Thymus (tissue), 11 donors: ENCODE measurements around the gene LTBP2. TPM values are rescaled to one million over a fixed set of nuclear protein-coding genes. Genes with fewer than 3 reads are reported as not detected.

Experiments
- DNase-seq, 9 donors: peaks; one replicate each; pipeline ENCODE4 v3.0.0-alpha.2; 2013; ENCODE audit warnings: low spot score in 9 of 9, low read depth in 6 of 9, missing footprints in 1 of 9
- H3K27ac ChIP-seq, 2 donors: one replicate each; pipeline ENCODE4 v1.5.1; 2013; ENCODE audit warnings: control low read depth in 1 of 2, low read depth in 1 of 2, low read length in 1 of 2, mild to moderate bottlenecking in 1 of 2, moderate library complexity in 1 of 2
- H3K27me3 ChIP-seq, 2 donors: one replicate each; pipeline ENCODE4 v1.5.1; 2013; ENCODE audit warnings: low read length in 1 of 2; ENCODE audit not compliant: control insufficient read depth in 2 of 2, insufficient read depth in 1 of 2
- H3K36me3 ChIP-seq, 2 donors: one replicate each; pipeline ENCODE4 v1.5.1; 2013; ENCODE audit warnings: low read length in 1 of 2, mild to moderate bottlenecking in 1 of 2, moderate library complexity in 1 of 2; ENCODE audit not compliant: control insufficient read depth in 2 of 2, insufficient read depth in 2 of 2
- H3K4me1 ChIP-seq, 2 donors: one replicate each; pipeline ENCODE4 v1.5.1; 2013; ENCODE audit warnings: low read length in 2 of 2; ENCODE audit not compliant: control insufficient read depth in 2 of 2, insufficient read depth in 2 of 2
- H3K4me3 ChIP-seq, 2 donors: one replicate each; pipeline ENCODE4 v1.5.1; 2013; ENCODE audit warnings: low read length in 2 of 2, control low read depth in 1 of 2, mild to moderate bottlenecking in 1 of 2
- H3K9me3 ChIP-seq, 2 donors: one replicate each; pipeline ENCODE4 v1.5.1; 2013; ENCODE audit warnings: low read length in 1 of 2, mild to moderate bottlenecking in 1 of 2; ENCODE audit not compliant: control insufficient read depth in 2 of 2, insufficient read depth in 1 of 2
- WGBS: extraction: QIAGEN DNeasy Blood & Tissue Kit; methylation state at CpG from one replicate; pipeline ENCODE4 v1.1.7; 2013; 5-methylcytosine and 5-hydroxymethylcytosine counted together
- polyA plus RNA-seq: library from polyadenylated mRNA; stranded (reverse); fragments of 200-250 nt; gene quantifications from one replicate; pipeline ENCODE4 v1.2.3, GENCODE V29; 2013
- total RNA-seq: library from RNA; stranded (reverse); fragments of 120-200 nt; gene quantifications from one replicate; pipeline ENCODE4 v1.2.4, GENCODE V29; 2013
- donor health status: healthy.

Gene LTBP2
- total and polyA plus RNA-seq, 2 donors: 2.6 to 2.9 TPM

DNA sequence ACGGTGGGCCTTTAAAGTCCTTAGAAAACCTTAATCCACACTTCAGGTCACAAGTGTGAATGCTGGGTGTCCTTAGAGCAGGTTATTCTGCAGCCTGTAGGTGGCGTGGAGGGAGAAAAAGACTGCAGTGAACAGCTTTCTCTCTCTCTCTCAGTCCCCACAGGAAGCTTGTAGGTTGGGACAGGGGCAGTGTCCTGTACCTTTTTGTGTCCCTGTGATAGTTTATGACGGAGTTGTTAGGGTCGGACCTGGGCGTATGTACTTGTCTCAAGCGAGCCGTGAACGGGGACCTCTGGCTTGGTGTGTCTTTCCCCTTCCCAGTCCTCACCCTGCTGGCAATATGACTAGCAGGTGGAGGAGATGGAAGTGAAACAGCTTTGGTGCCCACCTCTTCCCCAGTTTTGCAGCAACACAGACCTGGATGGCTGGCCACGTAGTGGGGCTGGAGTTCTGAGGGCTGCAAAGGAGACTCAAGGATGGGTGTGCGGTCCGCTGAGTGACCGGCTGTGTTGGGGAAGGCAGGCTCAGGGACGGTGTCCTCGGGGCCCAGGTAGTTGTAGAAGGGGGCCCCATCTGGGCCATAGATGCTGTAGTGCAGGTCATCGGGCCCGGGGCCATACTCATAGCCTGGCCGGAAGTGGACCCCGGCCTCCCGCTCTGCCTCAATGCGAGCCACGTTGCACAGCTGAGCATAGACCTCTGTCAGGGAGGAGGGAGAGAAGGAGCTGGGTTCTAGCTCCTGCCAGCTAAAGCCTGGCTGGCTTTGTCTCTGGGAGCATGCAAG, 109.6 kb downstream of the LTBP2 start:
- peaks cover 0 to 11% of the 10 kb centered on the region in 2 donors for H3K4me1 ChIP-seq
- H3K9me3 ChIP-seq: no peaks in the 10 kb centered on the region
- H3K27me3 ChIP-seq: no peaks in the 10 kb centered on the region
- H3K27ac ChIP-seq: no peak overlapping the region
- H3K36me3 ChIP-seq: no peaks in the 10 kb centered on the region
- peak in 2 of 9 donors; percentile 18 to 32 for DNase-seq
- 90% methylated on average over 21 of the region's 21 CpGs for WGBS
- no peak overlapping the region for H3K4me3 ChIP-seq

DNA sequence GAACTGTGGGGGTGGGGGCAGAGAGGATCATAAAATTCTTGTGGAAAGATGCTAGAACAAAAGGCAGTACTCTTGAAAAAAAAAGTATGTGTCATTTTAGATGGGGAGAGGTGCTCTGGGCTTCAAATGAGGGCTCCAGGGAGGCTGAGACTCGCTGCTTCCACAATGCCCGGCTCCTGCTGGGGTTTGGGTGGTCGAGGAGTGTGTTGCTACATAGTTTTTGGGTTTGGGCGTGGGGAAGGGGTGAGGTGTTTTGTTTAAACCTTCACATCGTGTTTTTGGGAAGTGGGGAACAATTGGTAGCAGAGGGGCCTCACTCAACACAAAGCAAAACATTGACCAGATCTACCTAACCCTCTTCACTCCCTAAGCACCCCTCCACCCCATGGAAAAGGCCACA, 110.3 kb downstream of the LTBP2 start:
- WGBS: 89% methylated on average over 5 of the region's 5 CpGs
- no peaks in the 10 kb centered on the region for H3K36me3 ChIP-seq

DNA sequence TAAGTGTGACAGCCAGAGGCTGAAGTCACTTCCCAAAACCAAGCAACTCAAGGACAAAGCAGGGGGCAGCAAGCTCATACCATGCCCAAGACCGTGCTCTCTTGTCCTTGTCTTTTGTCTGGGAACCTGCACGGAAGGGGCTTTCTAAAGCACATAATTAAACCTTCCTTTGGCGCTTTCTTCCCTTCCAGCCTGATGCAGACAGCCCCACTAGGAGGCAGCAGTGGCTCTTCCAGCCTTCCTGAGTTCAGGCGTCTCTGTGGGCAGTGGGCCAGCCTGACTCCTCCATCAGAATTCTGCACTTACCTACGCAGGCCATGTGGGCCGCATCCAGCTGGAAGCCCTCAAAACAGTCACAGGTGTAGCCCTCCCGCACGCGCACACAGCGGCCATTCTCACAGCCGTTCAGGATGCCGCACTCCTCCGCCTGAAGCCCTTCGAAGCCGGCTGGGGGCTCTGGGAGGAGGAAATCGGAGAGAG, 110.9 kb downstream of the LTBP2 start:
- no peaks in the 10 kb centered on the region for H3K9me3 ChIP-seq
- no peaks in the 10 kb centered on the region for H3K27me3 ChIP-seq
- H3K36me3 ChIP-seq: no peaks in the 10 kb centered on the region
- no peak overlapping the region for H3K4me3 ChIP-seq
- peak in 1 of 9 donors; percentile 22 for DNase-seq
- H3K27ac ChIP-seq: no peak overlapping the region
- WGBS: 85% methylated on average over 16 of the region's 16 CpGs
- H3K4me1 ChIP-seq: peaks cover 0 to 7% of the 10 kb centered on the region in 2 donors

More for the DNA sequence above, 110.3 kb downstream of the LTBP2 start:
- no peak overlapping the region for H3K27ac ChIP-seq
- peaks cover 0 to 11% of the 10 kb centered on the region in 2 donors for H3K4me1 ChIP-seq
- no peaks in the 10 kb centered on the region for H3K27me3 ChIP-seq
- no peak overlapping the region for H3K4me3 ChIP-seq
- no peak for DNase-seq
- no peaks in the 10 kb centered on the region for H3K9me3 ChIP-seq

DNA sequence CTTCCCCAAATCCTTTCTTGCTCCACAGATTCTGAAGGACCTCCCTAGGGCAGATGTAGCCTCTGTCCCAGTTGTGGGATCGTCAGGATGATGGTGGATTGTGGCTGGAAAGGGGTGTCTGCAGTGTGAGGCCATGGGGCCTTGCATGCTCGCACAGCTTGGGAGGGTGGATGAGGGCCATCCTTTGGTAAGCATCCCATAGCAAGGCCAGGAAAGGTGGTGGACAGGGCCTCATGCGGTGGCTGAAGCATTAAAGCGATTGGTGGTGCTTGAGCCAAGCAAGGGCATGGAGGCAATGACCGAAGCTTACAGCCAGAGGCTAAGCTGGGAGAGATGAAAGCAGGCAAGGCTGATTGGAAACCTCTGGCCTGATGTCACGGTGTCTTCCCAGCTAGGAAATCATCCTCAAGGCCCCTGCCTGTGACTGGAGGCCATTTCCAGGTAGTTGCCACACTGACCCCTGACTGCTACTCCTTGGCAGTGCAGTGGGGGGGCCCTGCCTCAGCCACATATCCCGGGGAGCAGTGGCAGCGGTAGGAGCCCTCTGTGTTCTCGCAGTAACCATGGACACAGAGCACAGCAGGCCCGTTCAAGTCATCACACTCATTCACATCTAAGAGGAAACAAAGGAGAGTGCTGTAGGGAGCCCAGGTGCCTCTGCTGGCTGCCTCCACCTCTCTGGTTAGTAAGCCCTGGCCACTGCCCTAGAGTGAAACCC, 111.5 kb downstream of the LTBP2 start:
- Histone ChIP-seq H3K9me3 (no peaks in the 10 kb centered on the region), H3K4me1 (peaks cover 0 to under 1% of the 10 kb centered on the region in 2 donors), H3K27me3 (no peaks in the 10 kb centered on the region), H3K27ac (no peak overlapping the region), H3K36me3 (peaks cover 0 to 1% of the 10 kb centered on the region in 2 donors), H3K4me3 (no peak overlapping the region)
- 96% methylated on average over 10 of the region's 10 CpGs for WGBS
- no peak for DNase-seq

DNA sequence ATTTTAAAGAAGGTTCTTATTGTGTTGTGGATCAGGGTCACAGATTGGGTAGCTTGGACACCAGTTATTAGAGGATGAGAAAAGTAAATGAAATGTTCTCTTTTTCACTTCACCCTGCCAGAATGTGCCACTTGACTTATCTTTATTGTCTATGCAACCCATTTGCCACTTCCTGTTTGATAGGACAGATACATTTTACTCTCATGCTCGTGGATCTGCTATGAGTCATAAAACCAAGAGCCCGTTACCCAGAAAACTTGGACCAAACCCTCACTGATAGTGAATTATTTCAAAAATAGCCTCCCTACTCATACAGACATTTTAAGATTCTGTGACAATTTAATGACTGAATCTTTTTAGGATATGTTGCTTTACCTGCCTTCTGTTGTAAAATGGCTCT, 116.7 kb downstream of the LTBP2 start:
- Histone ChIP-seq H3K4me3 (no peak overlapping the region), H3K36me3 (peaks cover 0 to 4% of the 10 kb centered on the region in 2 donors), H3K9me3 (no peaks in the 10 kb centered on the region), H3K27me3 (peaks cover 15 to 21% of the 10 kb centered on the region in 2 donors), H3K27ac (no peak overlapping the region), H3K4me1 (peaks cover 15 to 20% of the 10 kb centered on the region in 2 donors)
- no peak for DNase-seq
- 95% methylated on average over 2 of the region's 2 CpGs for WGBS

DNA sequence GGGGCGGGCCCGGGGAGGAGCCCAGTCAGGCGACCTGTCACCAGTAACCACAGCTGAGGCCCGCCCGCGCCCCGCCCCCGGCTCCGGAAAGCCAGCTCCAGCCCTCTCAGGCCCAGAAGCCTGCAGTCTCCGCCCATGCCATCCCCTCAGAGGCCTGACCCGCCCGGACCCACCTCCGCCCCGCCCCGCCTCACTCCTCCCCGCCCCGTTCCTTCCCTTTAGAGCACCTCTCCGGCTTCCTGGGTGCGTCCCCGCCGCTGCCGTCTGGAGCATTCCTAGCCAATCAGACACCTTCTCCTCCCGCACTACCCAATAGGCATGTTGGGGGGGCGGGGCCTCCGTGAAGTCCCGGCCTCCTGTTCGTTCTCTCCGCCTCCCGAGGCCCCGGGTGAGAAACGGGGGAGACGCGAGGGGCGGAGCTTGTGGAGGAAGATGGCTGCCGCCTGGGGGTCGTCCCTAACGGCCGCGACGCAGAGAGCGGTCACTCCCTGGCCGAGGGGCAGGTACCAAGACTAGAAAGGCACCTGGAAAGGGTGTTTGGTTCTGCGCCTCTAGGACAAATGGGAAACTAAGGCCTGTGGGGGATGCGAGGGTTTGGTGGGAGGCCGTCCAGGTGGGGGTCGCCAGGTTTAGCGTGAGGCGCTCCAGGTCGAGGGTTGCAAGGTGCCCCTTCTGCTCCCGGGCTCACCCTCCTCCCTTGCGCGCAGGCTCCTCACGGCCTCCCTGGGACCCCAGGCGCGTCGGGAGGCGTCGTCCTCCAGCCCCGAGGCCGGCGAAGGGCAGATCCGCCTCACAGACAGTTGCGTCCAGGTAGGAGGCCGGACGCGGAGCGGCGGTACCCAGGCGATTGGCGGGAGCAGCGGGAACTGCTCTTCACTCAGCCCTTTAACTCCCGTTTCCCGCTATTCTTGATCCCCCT, 118.4 kb downstream of the LTBP2 start, which contains the start of gene ISCA2:
Gene ISCA2, plus strand, starts transcription at position 423 of the 919 bp plus-strand sequence. Its CDS starts 10 bp downstream, at position 433.
- no peaks in the 10 kb centered on the region for H3K9me3 ChIP-seq

DNA sequence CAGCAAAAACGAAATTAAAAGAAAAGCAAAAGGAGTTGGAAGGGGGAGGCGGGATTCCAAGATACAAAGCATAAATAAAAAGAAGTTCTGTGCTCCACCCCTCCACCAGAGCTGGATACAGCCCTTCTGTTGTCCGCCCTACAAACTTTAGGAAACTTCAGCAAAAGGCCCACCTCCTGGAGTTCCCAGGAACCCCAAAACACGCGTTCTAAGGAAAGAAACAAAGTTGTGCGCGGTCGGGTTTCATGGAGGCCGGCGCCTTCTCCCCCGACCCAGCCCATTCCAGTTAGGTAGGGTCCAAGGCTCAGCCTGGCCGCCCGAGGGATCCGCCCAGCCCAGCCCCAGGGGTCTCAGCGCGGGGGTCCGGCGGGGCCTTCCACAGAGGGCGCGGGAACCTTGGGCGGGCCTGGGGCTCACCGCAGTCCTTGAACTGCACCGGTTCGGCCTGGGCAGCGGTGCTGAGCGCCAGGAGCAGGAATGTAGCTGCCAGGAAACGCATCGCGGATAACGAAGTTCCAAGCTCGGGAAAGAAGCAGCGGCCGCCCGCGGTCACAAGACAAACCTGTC, 119.2 kb downstream of the LTBP2 start, which contains the start of gene NPC2:
Gene NPC2, minus strand, starts transcription at position 530 of the 567 bp plus-strand sequence. Its CDS starts 31 bp downstream, at position 499.
- Histone ChIP-seq H3K4me3 (peak within 1 kb of the TSS; percentile 72 to 97), H3K27ac (peak within 1 kb of the TSS; percentile 65 to 83), H3K4me1 (peaks cover 15 to 20% of the 10 kb centered on the region in 2 donors), H3K9me3 (no peaks in the 10 kb centered on the region), H3K27me3 (peaks cover 15 to 21% of the 10 kb centered on the region in 2 donors), H3K36me3 (peaks cover 0 to 4% of the 10 kb centered on the region in 2 donors)
- WGBS: under 1% methylated on average over 35 of the region's 35 CpGs
- peak in 1 of 9 donors; percentile 9 for DNase-seq

More for the DNA sequence above, 118.4 kb downstream of the LTBP2 start, which contains the start of gene ISCA2:
- Histone ChIP-seq H3K36me3 (peaks cover 0 to 4% of the 10 kb centered on the region in 2 donors), H3K27me3 (peaks cover 15 to 21% of the 10 kb centered on the region in 2 donors), H3K27ac (peak within 1 kb of the TSS; percentile 65 to 83), H3K4me3 (peak within 1 kb of the TSS; percentile 72 to 97), H3K4me1 (peaks cover 15 to 20% of the 10 kb centered on the region in 2 donors)
- peak; percentile 92 to 99 (median 97) for DNase-seq
- under 1% methylated on average over 73 of the region's 73 CpGs for WGBS
